GM19455 (cell line): ENCODE measurements around the gene NECTIN1.

Experiments used
- ATAC-seq: cut with Tn5 transposase; IDR thresholded peaks from one replicate; pipeline ENCODE4 v1.9.1; 2021; ENCODE audit not compliant: unreplicated experiment

The NECTIN1 gene

GRCh38 chr11:119594639-119595249 lies 134.3 kb downstream of the NECTIN1 start:
- no peak for ATAC-seq

GRCh38 chr11:119593346-119593745 lies 135.7 kb downstream of the NECTIN1 start:
- no peak for ATAC-seq

GRCh38 chr11:119592642-119593041 lies 136.4 kb downstream of the NECTIN1 start:
- no peak for ATAC-seq

GRCh38 chr11:119591836-119592310 lies 137.1 kb downstream of the NECTIN1 start:
- no peak for ATAC-seq

GRCh38 chr11:119590651-119591351 lies 138.2 kb downstream of the NECTIN1 start:
- ATAC-seq = no peak

GRCh38 chr11:119589001-119589400 lies 140.0 kb downstream of the NECTIN1 start:
- ATAC-seq = no peak
